GM12878 (cell line): Measurements from ENCODE around the gene METTL4.

Source experiments
- CBX5 ChIP-seq: sonication (generic); IDR thresholded peaks from 2 replicates; pipeline ENCODE4 v1.6.1; 2016; ENCODE audit warnings: low read depth, moderate library complexity, mild to moderate bottlenecking, inconsistent platforms
- EZH2 ChIP-seq: IDR thresholded peaks from 2 replicates; pipeline ENCODE4 v1.6.1; 2012; ENCODE audit warnings: low read depth, mild to moderate bottlenecking, control low read depth, inconsistent platforms, low read length, borderline replicate concordance; ENCODE audit not compliant: control insufficient read depth
- TCF12 ChIP-seq: IDR thresholded peaks from 2 replicates; pipeline ENCODE4 v1.6.1; 2011; ENCODE audit warnings: low read depth, mild to moderate bottlenecking, low read length
- USF1 ChIP-seq: IDR thresholded peaks from 2 replicates; pipeline ENCODE4 v1.6.1; 2011; ENCODE audit warnings: borderline replicate concordance, low read depth, mild to moderate bottlenecking, moderate library complexity, mixed read lengths, low read length; ENCODE audit not compliant: insufficient read depth; ENCODE audit errors: extremely low read length
- YY1 ChIP-seq: IDR thresholded peaks from 2 replicates; pipeline ENCODE4 v1.6.1; 2011; ENCODE audit warnings: low read depth, mild to moderate bottlenecking, low read length
- ZNF274 ChIP-seq: IDR thresholded peaks from one replicate; pipeline ENCODE4 v1.8.0; 2011; ENCODE audit not compliant: insufficient read length, insufficient read depth
- TF ChIP-seq, protein P1 (sequence below): fragments of 450-650 bp; IDR thresholded peaks from 2 replicates; pipeline ENCODE4 v1.6.1; 2016; ENCODE audit warnings: mild to moderate bottlenecking, moderate library complexity, borderline replicate concordance

- no peak for TF ChIP-seq ZNF274
- no peak for TF ChIP-seq EZH2
- TF ChIP-seq, protein P1, sequence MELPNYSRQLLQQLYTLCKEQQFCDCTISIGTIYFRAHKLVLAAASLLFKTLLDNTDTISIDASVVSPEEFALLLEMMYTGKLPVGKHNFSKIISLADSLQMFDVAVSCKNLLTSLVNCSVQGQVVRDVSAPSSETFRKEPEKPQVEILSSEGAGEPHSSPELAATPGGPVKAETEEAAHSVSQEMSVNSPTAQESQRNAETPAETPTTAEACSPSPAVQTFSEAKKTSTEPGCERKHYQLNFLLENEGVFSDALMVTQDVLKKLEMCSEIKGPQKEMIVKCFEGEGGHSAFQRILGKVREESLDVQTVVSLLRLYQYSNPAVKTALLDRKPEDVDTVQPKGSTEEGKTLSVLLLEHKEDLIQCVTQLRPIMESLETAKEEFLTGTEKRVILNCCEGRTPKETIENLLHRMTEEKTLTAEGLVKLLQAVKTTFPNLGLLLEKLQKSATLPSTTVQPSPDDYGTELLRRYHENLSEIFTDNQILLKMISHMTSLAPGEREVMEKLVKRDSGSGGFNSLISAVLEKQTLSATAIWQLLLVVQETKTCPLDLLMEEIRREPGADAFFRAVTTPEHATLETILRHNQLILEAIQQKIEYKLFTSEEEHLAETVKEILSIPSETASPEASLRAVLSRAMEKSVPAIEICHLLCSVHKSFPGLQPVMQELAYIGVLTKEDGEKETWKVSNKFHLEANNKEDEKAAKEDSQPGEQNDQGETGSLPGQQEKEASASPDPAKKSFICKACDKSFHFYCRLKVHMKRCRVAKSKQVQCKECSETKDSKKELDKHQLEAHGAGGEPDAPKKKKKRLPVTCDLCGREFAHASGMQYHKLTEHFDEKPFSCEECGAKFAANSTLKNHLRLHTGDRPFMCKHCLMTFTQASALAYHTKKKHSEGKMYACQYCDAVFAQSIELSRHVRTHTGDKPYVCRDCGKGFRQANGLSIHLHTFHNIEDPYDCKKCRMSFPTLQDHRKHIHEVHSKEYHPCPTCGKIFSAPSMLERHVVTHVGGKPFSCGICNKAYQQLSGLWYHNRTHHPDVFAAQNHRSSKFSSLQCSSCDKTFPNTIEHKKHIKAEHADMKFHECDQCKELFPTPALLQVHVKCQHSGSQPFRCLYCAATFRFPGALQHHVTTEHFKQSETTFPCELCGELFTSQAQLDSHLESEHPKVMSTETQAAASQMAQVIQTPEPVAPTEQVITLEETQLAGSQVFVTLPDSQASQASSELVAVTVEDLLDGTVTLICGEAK = no peak
- TF ChIP-seq TCF12 = no peak
- no peak for TF ChIP-seq YY1
- TF ChIP-seq CBX5 = no peak
- no peak for TF ChIP-seq USF1
These were observed 30.7 kb downstream of the METTL4 start for GRCh38 chr18:2540575-2540974.
